Central memory CD4-positive, alpha-beta T cell (primary cell): ENCODE data around the gene INSYN2B.
"Not testable (repeated sequence)": the region's sequence is repeated elsewhere in the genome, so short reads cannot be mapped to it uniquely, and the experiment has no call there.

ENCODE experiments used
- DNase-seq: peaks from one replicate; pipeline ENCODE4 v3.0.0; 2022

INSYN2B gene

GRCh38 chr5:169842699-169843098 lies 137.6 kb downstream of the INSYN2B start:
- no peak for DNase-seq

- no peak for DNase-seq
These were observed 139.9 kb downstream of the INSYN2B start for GRCh38 chr5:169840405-169840804.

GRCh38 chr5:169838688-169839087 lies 141.6 kb downstream of the INSYN2B start:
- no peak for DNase-seq

GRCh38 chr5:169837686-169838085 lies 142.6 kb downstream of the INSYN2B start:
- no peak for DNase-seq

GRCh38 chr5:169836835-169837536 lies 143.3 kb downstream of the INSYN2B start:
- DNase-seq: no peak

- DNase-seq: not testable (repeated sequence)
These were observed 145.8 kb downstream of the INSYN2B start for GRCh38 chr5:169834540-169834939.

- not testable (repeated sequence) for DNase-seq
These were observed 146.5 kb downstream of the INSYN2B start for GRCh38 chr5:169833681-169834292.

- DNase-seq: no peak
These were observed 147.4 kb downstream of the INSYN2B start for GRCh38 chr5:169832845-169833244.

- no peak for DNase-seq
These were observed 148.0 kb downstream of the INSYN2B start for GRCh38 chr5:169832304-169832703.

GRCh38 chr5:169831331-169831730 lies 149.0 kb downstream of the INSYN2B start:
- DNase-seq: no peak

GRCh38 chr5:169828385-169828784 lies 151.9 kb downstream of the INSYN2B start:
- no peak for DNase-seq

- DNase-seq: no peak
These were observed 152.5 kb downstream of the INSYN2B start for GRCh38 chr5:169827769-169828168.

GRCh38 chr5:169826618-169827017 lies 153.7 kb downstream of the INSYN2B start:
- no peak for DNase-seq

GRCh38 chr5:169817031-169817430 lies 163.3 kb downstream of the INSYN2B start:
- no peak for DNase-seq

- DNase-seq: no peak
These were observed 165.8 kb downstream of the INSYN2B start for GRCh38 chr5:169814522-169814921.
